DOHH2 (cell line): Measurements from ENCODE around the gene KLK11.

Source experiments
- H3F3A ChIP-seq: fragments of 200-600 bp; sonication (generic), shearing (Covaris generic); 2 replicates; pipeline ENCODE4 v1.6.0; 2016; ENCODE audit warnings: antibody characterized with exemption, mild to moderate bottlenecking; ENCODE audit not compliant: control insufficient read depth, insufficient read depth
- H3K27ac ChIP-seq: fragments of 200-600 bp; sonication (generic); 2 replicates; pipeline ENCODE4 v1.5.1; 2014; ENCODE audit warnings: low read depth, mild to moderate bottlenecking, low read length, moderate library complexity
- H3K27me3 ChIP-seq: fragments of 200-600 bp; sonication (generic); 2 replicates; pipeline ENCODE4 v1.6.1; 2014; ENCODE audit warnings: mild to moderate bottlenecking, low read length, mixed read lengths; ENCODE audit not compliant: control insufficient read depth
- H3K36me3 ChIP-seq: fragments of 200-600 bp; sonication (generic); 2 replicates; pipeline ENCODE4 v1.6.1; 2014; ENCODE audit warnings: mild to moderate bottlenecking, low read length, moderate library complexity, mixed read lengths; ENCODE audit not compliant: control insufficient read depth
- H3K4me1 ChIP-seq: fragments of 200-600 bp; sonication (generic); 2 replicates; pipeline ENCODE4 v1.6.1; 2014; ENCODE audit warnings: mild to moderate bottlenecking, low read length, mixed read lengths; ENCODE audit not compliant: control insufficient read depth
- H3K4me2 ChIP-seq: fragments of 200-600 bp; sonication (generic); 2 replicates; pipeline ENCODE4 v1.6.0; 2014; ENCODE audit warnings: mild to moderate bottlenecking, low read length, moderate library complexity
- H3K4me3 ChIP-seq: fragments of 200-600 bp; sonication (generic); 2 replicates; pipeline ENCODE4 v1.5.1; 2014; ENCODE audit warnings: mild to moderate bottlenecking, low read length, mixed read lengths
- H3K79me2 ChIP-seq: fragments of 200-600 bp; sonication (generic); 2 replicates; pipeline ENCODE4 v1.6.1; 2014; ENCODE audit warnings: mild to moderate bottlenecking, low read length, mixed read lengths; ENCODE audit not compliant: control insufficient read depth
- H3K9me2 ChIP-seq: fragments of 200-600 bp; sonication (generic); replicated peaks from 2 replicates; pipeline ENCODE4 v1.6.1; 2014; ENCODE audit warnings: mild to moderate bottlenecking, low read length, mixed read lengths; ENCODE audit not compliant: control insufficient read depth
- H3K9me3 ChIP-seq: fragments of 200-600 bp; sonication (generic); 2 replicates; pipeline ENCODE4 v1.6.1; 2014; ENCODE audit warnings: antibody characterized with exemption, low read length, mixed read lengths; ENCODE audit not compliant: control insufficient read depth, insufficient read depth
- H4K20me1 ChIP-seq: fragments of 200-600 bp; sonication (generic); 2 replicates; pipeline ENCODE4 v1.6.0; 2014; ENCODE audit warnings: low read depth, mild to moderate bottlenecking, antibody characterized with exemption, low read length, moderate library complexity; ENCODE audit not compliant: control insufficient read depth, insufficient read depth
- CTCF ChIP-seq: fragments of 200-600 bp; sonication (generic); IDR thresholded peaks from one replicate; pipeline ENCODE4 v1.5.1; 2014; ENCODE audit warnings: antibody characterized with exemption, mild to moderate bottlenecking, low read depth, low read length; ENCODE audit not compliant: poor library complexity, severe bottlenecking
- EZH2phosphoT487 ChIP-seq: fragments of 200-600 bp; sonication (generic); IDR thresholded peaks from 2 replicates; pipeline ENCODE4 v1.6.1; 2017; ENCODE audit warnings: borderline replicate concordance, mild to moderate bottlenecking, antibody characterized with exemption, low read length, moderate library complexity, mixed read lengths

Gene KLK11

GRCh38 chr19:51000981-51001380 is 25.4 kb downstream of the KLK11 start:
- no peaks in the 10 kb centered on the region for H3K27me3 ChIP-seq
- H3K79me2 ChIP-seq: no peaks in the 10 kb centered on the region
- no peaks in the 10 kb centered on the region for H3K36me3 ChIP-seq
- H4K20me1 ChIP-seq: no peaks in the 10 kb centered on the region
- no peaks in the 10 kb centered on the region for H3K4me1 ChIP-seq
- no peaks in the 10 kb centered on the region for H3K9me3 ChIP-seq
- TF ChIP-seq EZH2phosphoT487: no peak
- no peak for TF ChIP-seq CTCF
- no peaks in the 10 kb centered on the region for H3K9me2 ChIP-seq
- H3K4me3 ChIP-seq: no peak overlapping the region
- no peak overlapping the region for H3K27ac ChIP-seq
- H3K4me2 ChIP-seq: no peak overlapping the region
- H3F3A ChIP-seq: no peaks in the 10 kb centered on the region

GRCh38 chr19:51000426-51000825 is 26.0 kb downstream of the KLK11 start:
- Histone ChIP-seq H3K4me2 (no peak overlapping the region), H3K36me3 (no peaks in the 10 kb centered on the region)

GRCh38 chr19:50998686-50999085 is 27.7 kb downstream of the KLK11 start:
- no peaks in the 10 kb centered on the region for H3F3A ChIP-seq
- no peaks in the 10 kb centered on the region for H3K4me1 ChIP-seq
- H3K9me3 ChIP-seq: peaks cover 9% of the 10 kb centered on the region; the same call in 1 of the 2 replicates
- no peak overlapping the region for H3K4me2 ChIP-seq
- H3K36me3 ChIP-seq: no peaks in the 10 kb centered on the region
- no peaks in the 10 kb centered on the region for H3K9me2 ChIP-seq
- H3K4me3 ChIP-seq: no peak overlapping the region
- H3K27me3 ChIP-seq: no peaks in the 10 kb centered on the region
- no peak overlapping the region for H3K27ac ChIP-seq
- H4K20me1 ChIP-seq: no peaks in the 10 kb centered on the region
- no peaks in the 10 kb centered on the region for H3K79me2 ChIP-seq
- TF ChIP-seq CTCF (no peak), EZH2phosphoT487 (no peak)

More at GRCh38 chr19:51000426-51000825, 26.0 kb downstream of the KLK11 start:
- H3K27me3 ChIP-seq: no peaks in the 10 kb centered on the region
- no peaks in the 10 kb centered on the region for H3K9me2 ChIP-seq
- no peaks in the 10 kb centered on the region for H4K20me1 ChIP-seq
- H3K4me1 ChIP-seq: no peaks in the 10 kb centered on the region
- no peaks in the 10 kb centered on the region for H3K79me2 ChIP-seq
- H3K9me3 ChIP-seq: no peaks in the 10 kb centered on the region
- TF ChIP-seq CTCF (no peak), EZH2phosphoT487 (no peak)
- H3K27ac ChIP-seq: no peak overlapping the region
- H3K4me3 ChIP-seq: no peak overlapping the region
- H3F3A ChIP-seq: no peaks in the 10 kb centered on the region

- Histone ChIP-seq H3F3A (no peaks in the 10 kb centered on the region), H3K9me3 (peaks cover 9% of the 10 kb centered on the region; the same call in 1 of the 2 replicates), H3K36me3 (no peaks in the 10 kb centered on the region), H4K20me1 (no peaks in the 10 kb centered on the region), H3K4me3 (no peak overlapping the region), H3K4me1 (no peaks in the 10 kb centered on the region), H3K4me2 (no peak overlapping the region), H3K27ac (no peak overlapping the region), H3K9me2 (no peaks in the 10 kb centered on the region), H3K27me3 (no peaks in the 10 kb centered on the region), H3K79me2 (no peaks in the 10 kb centered on the region)
- TF ChIP-seq EZH2phosphoT487 (no peak), CTCF (no peak)
Measured at GRCh38 chr19:50998061-50998460, 28.4 kb downstream of the KLK11 start.
